Measurements from ENCODE around the gene ZNF784.

ZNF784 gene

GRCh38 chr19:55624109-55625003 is at the start of gene ZNF784:
ZNF784 (minus strand) TSS chr19:55624566; CDS start chr19:55624561, 5 bp downstream.
- peak; percentile 84 to 91 for DNase-seq (ENCODE audit: low read depth in 2 of 2, low spot score in 1 of 2)

DNA sequence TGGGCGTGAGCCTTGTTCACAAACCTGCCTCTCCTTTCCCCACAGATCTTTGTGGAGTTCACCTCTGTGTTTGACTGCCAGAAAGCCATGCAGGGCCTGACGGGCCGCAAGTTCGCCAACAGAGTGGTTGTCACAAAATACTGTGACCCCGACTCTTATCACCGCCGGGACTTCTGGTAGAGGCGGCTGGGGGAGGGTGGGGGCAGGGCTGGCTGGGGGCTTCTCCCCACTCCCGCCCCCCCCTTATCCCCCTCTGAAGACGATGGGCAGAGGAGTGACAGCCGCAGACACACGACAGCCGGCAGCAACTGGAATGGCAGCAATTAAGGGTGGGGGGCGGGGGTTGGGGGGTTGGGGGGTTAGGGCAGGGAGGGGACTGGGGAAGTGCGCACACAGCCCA is 49.5 kb upstream of the ZNF784 start:
- DNase-seq (ENCODE audit: low read depth in 2 of 2, low spot score in 1 of 2): no peak

GRCh38 chr19:55673465-55673864 is 49.1 kb upstream of the ZNF784 start:
- no peak for DNase-seq (ENCODE audit: low read depth in 2 of 2, low spot score in 1 of 2)

GRCh38 chr19:55672418-55672817 is 48.1 kb upstream of the ZNF784 start:
- DNase-seq (ENCODE audit: low read depth in 2 of 2, low spot score in 1 of 2): no peak

DNA sequence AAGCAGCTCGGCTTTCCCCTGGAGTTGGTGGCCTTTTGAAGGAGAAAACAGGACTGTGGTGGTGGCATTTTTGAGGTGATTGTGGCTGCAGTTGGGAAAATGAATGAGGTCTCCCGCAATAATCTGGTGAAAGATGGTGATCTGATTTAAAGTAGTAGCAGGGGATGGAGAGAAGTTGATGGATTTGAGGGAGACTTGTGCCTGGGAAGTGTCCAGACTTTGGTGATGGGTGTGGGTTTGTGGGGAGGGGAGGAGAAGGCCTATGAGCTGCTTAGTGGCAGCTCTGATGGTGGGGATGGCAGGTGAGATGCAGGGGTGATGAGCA is 46.6 kb upstream of the ZNF784 start:
- DNase-seq (ENCODE audit: low read depth in 2 of 2, low spot score in 1 of 2): no peak

- DNase-seq (ENCODE audit: low read depth in 2 of 2, low spot score in 1 of 2): no peak
These were observed 46.1 kb upstream of the ZNF784 start for GRCh38 chr19:55670280-55671053.

DNA sequence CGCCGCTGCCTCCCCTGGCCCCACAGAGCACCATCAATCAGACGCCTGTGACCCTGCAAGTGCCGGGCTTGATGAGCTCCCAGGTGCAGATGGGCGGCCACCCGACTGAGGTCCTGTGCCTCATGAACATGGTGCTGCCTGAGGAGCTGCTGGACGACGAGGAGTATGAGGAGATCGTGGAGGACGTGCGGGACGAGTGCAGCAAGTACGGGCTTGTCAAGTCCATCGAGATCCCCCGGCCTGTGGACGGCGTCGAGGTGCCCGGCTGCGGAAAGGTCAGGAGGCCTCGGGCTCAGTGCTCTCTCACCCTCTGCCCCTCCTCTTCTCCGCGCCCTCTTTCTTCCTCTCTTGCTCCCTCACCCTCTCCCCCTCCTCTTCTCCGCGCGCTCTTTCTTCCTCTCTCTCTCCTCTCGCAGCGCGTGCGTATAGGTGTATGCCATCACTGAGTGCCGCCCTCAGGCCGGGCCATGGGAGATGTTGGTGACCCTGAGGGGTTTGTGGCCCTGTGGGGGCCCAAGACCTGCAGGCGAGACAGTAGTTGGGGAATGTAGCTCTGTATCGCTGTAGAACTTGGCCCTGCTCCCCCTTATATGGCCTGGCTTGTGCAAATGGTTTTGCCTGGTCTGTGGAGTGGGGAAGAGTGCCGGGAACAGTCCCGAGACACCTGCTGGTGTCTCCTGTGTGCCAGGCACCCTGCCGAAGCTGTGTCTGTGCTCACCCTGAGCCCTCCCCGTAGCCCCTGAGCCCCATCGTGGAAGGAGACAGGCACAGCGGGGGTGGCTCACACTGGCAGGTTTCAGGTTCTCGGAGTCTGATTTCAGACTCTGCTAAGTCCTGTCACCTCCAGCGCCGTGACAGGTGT is 45.3 kb upstream of the ZNF784 start:
- DNase-seq (ENCODE audit: low read depth in 2 of 2, low spot score in 1 of 2): no peak

- DNase-seq (ENCODE audit: low read depth in 2 of 2, low spot score in 1 of 2): no peak
These were observed 44.4 kb upstream of the ZNF784 start for GRCh38 chr19:55668603-55669348.

GRCh38 chr19:55667958-55668357 is 43.6 kb upstream of the ZNF784 start:
- no peak for DNase-seq (ENCODE audit: low read depth in 2 of 2, low spot score in 1 of 2)

DNA sequence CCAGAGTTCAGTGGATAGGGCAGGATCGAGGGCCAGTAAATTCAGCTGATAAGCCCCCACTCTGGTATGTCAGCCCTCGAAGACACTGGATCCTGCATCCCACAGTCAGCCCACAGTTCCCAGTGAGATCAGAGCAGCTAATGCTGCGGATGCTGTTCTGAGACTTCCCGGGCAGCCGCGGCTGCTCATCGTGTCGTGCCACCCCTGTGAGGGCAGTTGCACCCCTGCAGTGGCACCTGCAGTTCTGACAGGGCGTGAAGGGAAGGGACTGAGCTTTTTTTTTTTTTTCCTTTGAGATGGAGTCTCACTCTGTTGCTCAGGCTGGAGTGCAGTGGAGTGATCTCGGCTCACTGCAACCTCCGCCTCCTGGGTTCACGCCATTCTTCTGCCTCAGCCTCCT is 43.1 kb upstream of the ZNF784 start:
- no peak for DNase-seq (ENCODE audit: low read depth in 2 of 2, low spot score in 1 of 2)

GRCh38 chr19:55667006-55667381 is 42.6 kb upstream of the ZNF784 start:
- no peak for DNase-seq (ENCODE audit: low read depth in 2 of 2, low spot score in 1 of 2)

- DNase-seq (ENCODE audit: low read depth in 2 of 2, low spot score in 1 of 2): no peak
These were observed 42.1 kb upstream of the ZNF784 start for GRCh38 chr19:55666343-55667005.

GRCh38 chr19:55663846-55664536 is 39.6 kb upstream of the ZNF784 start:
- DNase-seq (ENCODE audit: low read depth in 2 of 2, low spot score in 1 of 2): no peak

- DNase-seq (ENCODE audit: low read depth in 2 of 2, low spot score in 1 of 2): no peak
These were observed 37.5 kb upstream of the ZNF784 start for GRCh38 chr19:55661826-55662225.

DNA sequence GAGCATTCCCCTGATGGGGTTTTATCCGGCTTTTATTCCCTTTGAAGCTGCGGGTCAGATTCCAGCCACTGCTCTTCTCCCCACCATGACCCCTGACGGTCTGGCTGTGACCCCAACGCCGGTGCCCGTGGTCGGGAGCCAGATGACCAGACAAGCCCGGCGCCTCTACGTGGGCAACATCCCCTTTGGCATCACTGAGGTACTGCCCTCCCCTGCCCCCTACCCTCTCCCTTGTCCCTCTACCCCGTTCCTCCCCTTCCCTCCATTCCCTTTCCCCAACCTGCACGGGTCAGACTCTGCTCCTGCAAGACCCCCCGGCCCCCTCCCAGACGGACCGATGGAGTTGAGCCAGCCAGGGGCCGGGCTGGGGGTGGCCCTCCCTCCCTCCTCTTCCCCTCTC is 36.6 kb upstream of the ZNF784 start:
- DNase-seq (ENCODE audit: low read depth in 2 of 2, low spot score in 1 of 2): no peak

DNA sequence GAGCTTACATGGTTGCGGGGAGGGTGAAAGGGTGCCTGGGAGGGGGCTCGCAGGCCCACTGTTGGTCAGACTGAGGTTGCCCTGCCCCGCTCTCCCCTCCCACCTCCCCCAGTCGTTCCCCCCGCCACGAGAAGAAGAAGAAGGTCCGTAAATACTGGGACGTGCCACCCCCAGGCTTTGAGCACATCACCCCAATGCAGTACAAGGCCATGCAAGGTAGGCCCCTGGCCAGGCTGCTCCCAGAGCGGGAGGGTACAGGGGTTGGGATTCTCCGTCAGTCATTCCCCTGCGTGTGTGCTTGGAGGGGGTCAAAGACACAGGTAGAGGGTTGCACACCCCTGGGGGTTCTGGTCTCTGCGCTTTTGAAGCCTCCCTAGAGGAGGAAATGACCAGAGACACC is 36.0 kb upstream of the ZNF784 start:
- no peak for DNase-seq (ENCODE audit: low read depth in 2 of 2, low spot score in 1 of 2)

DNA sequence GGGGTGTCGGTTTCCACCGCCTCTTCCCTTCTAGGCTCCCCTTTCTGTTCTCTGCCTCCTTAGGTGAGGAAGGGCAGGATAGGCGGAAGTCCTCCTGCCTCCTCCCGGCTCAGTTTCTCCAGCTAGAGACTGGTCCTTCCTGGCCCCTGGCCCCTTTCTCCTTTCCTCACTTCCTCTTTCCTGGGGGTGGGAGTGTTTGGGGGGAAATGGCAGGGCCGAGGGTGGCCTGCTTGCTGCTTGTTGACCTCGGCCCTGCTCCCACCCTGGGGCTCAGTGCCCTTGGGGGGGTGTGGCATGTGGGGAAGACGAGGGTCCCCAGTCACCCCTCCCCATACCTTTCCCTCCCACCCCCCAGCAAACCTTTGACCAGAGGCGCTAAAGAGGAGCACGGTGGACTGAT is 35.5 kb upstream of the ZNF784 start:
- no peak for DNase-seq (ENCODE audit: low read depth in 2 of 2, low spot score in 1 of 2)

DNA sequence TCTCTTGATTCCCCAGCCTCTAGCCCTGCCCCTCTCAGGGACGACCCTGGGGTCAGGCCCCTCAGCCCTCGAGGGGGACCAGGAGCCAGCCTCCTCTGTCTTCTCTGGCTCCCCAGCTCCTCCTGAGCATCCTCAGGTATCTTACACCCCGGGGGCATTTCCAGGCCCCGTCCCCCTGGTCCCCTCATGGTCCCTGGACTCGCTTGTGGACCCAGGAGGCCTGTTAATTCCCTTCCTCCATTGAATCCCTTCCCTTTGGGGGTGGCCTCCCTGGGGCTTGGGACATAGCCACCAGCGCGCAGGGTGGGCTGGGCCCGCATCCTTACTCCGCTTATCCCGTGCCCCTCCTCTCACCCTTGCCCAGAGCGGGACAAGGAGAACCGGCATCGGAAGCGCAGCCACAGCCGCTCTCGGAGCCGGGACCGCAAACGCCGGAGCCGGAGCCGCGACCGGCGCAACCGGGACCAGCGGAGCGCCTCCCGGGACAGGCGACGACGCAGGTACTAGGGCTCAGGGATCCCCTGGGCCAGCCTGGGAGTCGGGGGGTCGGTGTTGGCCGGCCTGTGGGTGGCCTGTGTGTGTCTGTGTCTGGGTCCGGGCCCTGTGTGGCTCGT is 34.6 kb upstream of the ZNF784 start:
- DNase-seq (ENCODE audit: low read depth in 2 of 2, low spot score in 1 of 2): no peak

DNA sequence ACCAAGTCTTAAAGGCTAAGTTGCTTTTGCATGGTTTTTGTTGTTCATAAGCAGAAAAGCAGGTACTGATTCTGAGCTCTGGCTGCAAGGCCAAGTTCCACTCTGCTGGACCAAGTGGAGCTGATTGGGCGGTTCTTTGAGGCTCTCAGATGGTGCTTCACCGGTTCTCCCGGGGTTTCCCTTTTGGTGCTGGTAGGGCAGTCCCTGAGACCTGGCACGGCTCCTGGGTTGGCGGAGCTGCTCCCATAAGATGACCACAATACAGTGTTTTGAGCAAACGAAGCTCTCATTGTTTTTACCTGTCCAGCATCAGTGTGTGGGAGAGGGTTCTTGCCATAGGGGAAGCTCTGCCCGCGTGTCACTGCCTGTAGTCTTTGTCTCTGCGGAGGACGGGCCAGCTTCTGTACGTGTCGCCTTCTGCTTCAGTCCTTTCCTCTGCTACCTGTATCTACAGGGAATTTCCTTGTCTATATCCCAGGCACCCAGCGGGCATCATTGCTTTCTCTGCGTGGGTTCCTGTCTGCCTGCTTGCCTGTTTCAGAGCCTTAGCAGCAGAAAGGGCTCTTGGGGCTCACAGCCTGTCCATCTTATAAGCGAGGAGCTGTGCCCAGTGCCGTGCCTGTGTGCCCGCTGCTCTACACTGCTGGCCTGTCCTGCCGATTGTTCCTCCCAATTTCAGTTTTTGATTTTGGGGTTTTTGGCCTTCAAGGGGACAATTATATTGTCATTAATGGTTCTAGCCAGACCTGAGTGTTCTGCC is 32.8 kb upstream of the ZNF784 start:
- no peak for DNase-seq (ENCODE audit: low read depth in 2 of 2, low spot score in 1 of 2)
